Ramos (cell line): ENCODE data around the gene BCL2L12.
"Not testable (repeated sequence)": the region's sequence is repeated elsewhere in the genome, so short reads cannot be mapped to it uniquely, and the experiment has no call there.

Experiments
- in situ Hi-C: fragments of 300-500 bp; cut with MboI; formaldehyde crosslinking; loops from one replicate; pipeline ENCODE4 v1.14.3; 2022; ENCODE audit warnings: low sequenced_read_pairs; ENCODE audit not compliant: unreplicated experiment

The BCL2L12 gene

GRCh38 chr19:49701271-49701786, 35.6 kb downstream of the BCL2L12 start:
- in situ Hi-C loops: no loop called here

- in situ Hi-C loops: no loop called here
Measured at GRCh38 chr19:49704888-49705642, 39.3 kb downstream of the BCL2L12 start.

- in situ Hi-C loops: no loop called here
Measured at GRCh38 chr19:49705919-49706318, 40.2 kb downstream of the BCL2L12 start.

- in situ Hi-C loops: no loop called here
Measured at GRCh38 chr19:49710372-49710951, 44.7 kb downstream of the BCL2L12 start.

- in situ Hi-C loops: no loop called here
Measured at GRCh38 chr19:49712397-49712859, 46.7 kb downstream of the BCL2L12 start.

GRCh38 chr19:49713236-49713845, 47.6 kb downstream of the BCL2L12 start:
- in situ Hi-C loops: no loop called here

- in situ Hi-C loops: no loop called here
Measured at GRCh38 chr19:49716154-49716553, 50.4 kb downstream of the BCL2L12 start.

- in situ Hi-C loops: no loop called here
Measured at GRCh38 chr19:49718511-49718910, 52.8 kb downstream of the BCL2L12 start.

GRCh38 chr19:49718991-49719390, 53.3 kb downstream of the BCL2L12 start:
- in situ Hi-C loops: no loop called here

- in situ Hi-C loops: not testable (repeated sequence)
Measured at GRCh38 chr19:49719420-49719819, 53.7 kb downstream of the BCL2L12 start.
